NCI-H2171 treated with DMSO at 0.1 percent for 48 hours (cell line): ENCODE measurements around the gene GGA1.
"Not testable (repeated sequence)": the region's sequence is repeated elsewhere in the genome, so short reads cannot be mapped to it uniquely, and the experiment has no call there.

Experiments used
- DNase-seq: peaks from one replicate; lab custom pipeline; 2025; lab: John Stamatoyannopoulos, UW

The GGA1 gene

GRCh38 chr22:37609240-37610152 lies 862 bp downstream of the GGA1 start:
- DNase-seq, result peak; percentile 45

GRCh38 chr22:37610153-37610475 lies 1.5 kb downstream of the GGA1 start:
- not testable (repeated sequence) for DNase-seq

- DNase-seq, result no peak
Measured at GRCh38 chr22:37610480-37611129, 2.0 kb downstream of the GGA1 start.

- no peak for DNase-seq
Measured at GRCh38 chr22:37611207-37611606, 2.6 kb downstream of the GGA1 start.

- no peak for DNase-seq
Measured at GRCh38 chr22:37616201-37617083, 7.8 kb downstream of the GGA1 start.

- no peak for DNase-seq
Measured at GRCh38 chr22:37617431-37617830, 8.8 kb downstream of the GGA1 start.

GRCh38 chr22:37618072-37618656 lies 9.5 kb downstream of the GGA1 start:
- DNase-seq, result no peak

- no peak for DNase-seq
Measured at GRCh38 chr22:37618674-37619073, 10.0 kb downstream of the GGA1 start.

GRCh38 chr22:37619991-37620390 lies 11.4 kb downstream of the GGA1 start:
- DNase-seq, result no peak

- no peak for DNase-seq
Measured at GRCh38 chr22:37621352-37621860, 12.8 kb downstream of the GGA1 start.

- peak; percentile 54 for DNase-seq
Measured at GRCh38 chr22:37623075-37624016, 14.7 kb downstream of the GGA1 start.

GRCh38 chr22:37624017-37624365 lies 15.4 kb downstream of the GGA1 start:
- no peak for DNase-seq

- DNase-seq, result no peak
Measured at GRCh38 chr22:37624876-37625275, 16.2 kb downstream of the GGA1 start.

GRCh38 chr22:37625737-37626136 lies 17.1 kb downstream of the GGA1 start:
- no peak for DNase-seq

- no peak for DNase-seq
Measured at GRCh38 chr22:37626144-37626543, 17.5 kb downstream of the GGA1 start.

- DNase-seq, result no peak
Measured at GRCh38 chr22:37626556-37627075, 18.0 kb downstream of the GGA1 start.

- DNase-seq, result no peak
Measured at GRCh38 chr22:37627121-37627520, 18.5 kb downstream of the GGA1 start.

GRCh38 chr22:37627545-37627944 lies 18.9 kb downstream of the GGA1 start:
- no peak for DNase-seq

GRCh38 chr22:37628830-37629229 lies 20.2 kb downstream of the GGA1 start:
- DNase-seq, result no peak

GRCh38 chr22:37629928-37630327 lies 21.3 kb downstream of the GGA1 start:
- no peak for DNase-seq
